ENCODE results near the gene WFIKKN1.
"Not testable (repeated sequence)": the region's sequence is repeated elsewhere in the genome, so short reads cannot be mapped to it uniquely, and the experiment has no call there.

Gene WFIKKN1

GRCh38 chr16:595942-596735 is 34.6 kb upstream of the WFIKKN1 start:
- no peak for DNase-seq

- DNase-seq, result no peak
These were observed 34.1 kb upstream of the WFIKKN1 start for GRCh38 chr16:596736-597060.

GRCh38 chr16:597655-598054 is 33.1 kb upstream of the WFIKKN1 start:
- DNase-seq, result not testable (repeated sequence)

GRCh38 chr16:598823-599739 is 31.7 kb upstream of the WFIKKN1 start:
- DNase-seq, result no peak

- no peak for DNase-seq
These were observed 30.0 kb upstream of the WFIKKN1 start for GRCh38 chr16:600781-601180.

- no peak for DNase-seq
These were observed 26.9 kb upstream of the WFIKKN1 start for GRCh38 chr16:603933-604332.

- no peak for DNase-seq
These were observed 24.0 kb upstream of the WFIKKN1 start for GRCh38 chr16:606656-607307.

- DNase-seq, result no peak
These were observed 22.8 kb upstream of the WFIKKN1 start for GRCh38 chr16:608019-608418.

GRCh38 chr16:609316-609715 is 21.5 kb upstream of the WFIKKN1 start:
- no peak for DNase-seq

GRCh38 chr16:609984-610383 is 20.8 kb upstream of the WFIKKN1 start:
- no peak for DNase-seq

GRCh38 chr16:610513-611381 is 20.0 kb upstream of the WFIKKN1 start:
- DNase-seq, result no peak

GRCh38 chr16:615122-615521 is 15.7 kb upstream of the WFIKKN1 start:
- no peak for DNase-seq

GRCh38 chr16:616733-617586 is 13.8 kb upstream of the WFIKKN1 start:
- DNase-seq, result no peak

- DNase-seq, result no peak
These were observed 12.9 kb upstream of the WFIKKN1 start for GRCh38 chr16:617855-618254.

GRCh38 chr16:619476-620100 is 11.2 kb upstream of the WFIKKN1 start:
- no peak for DNase-seq

- DNase-seq, result no peak
These were observed 9.9 kb upstream of the WFIKKN1 start for GRCh38 chr16:620700-621525.

GRCh38 chr16:621526-622105 is 9.2 kb upstream of the WFIKKN1 start:
- DNase-seq, result no peak

- DNase-seq, result no peak
These were observed 7.9 kb upstream of the WFIKKN1 start for GRCh38 chr16:622920-623280.

- DNase-seq, result no peak
These were observed 6.2 kb upstream of the WFIKKN1 start for GRCh38 chr16:624526-625070.
